ENCODE data around the gene TNFRSF11A.

DNA sequence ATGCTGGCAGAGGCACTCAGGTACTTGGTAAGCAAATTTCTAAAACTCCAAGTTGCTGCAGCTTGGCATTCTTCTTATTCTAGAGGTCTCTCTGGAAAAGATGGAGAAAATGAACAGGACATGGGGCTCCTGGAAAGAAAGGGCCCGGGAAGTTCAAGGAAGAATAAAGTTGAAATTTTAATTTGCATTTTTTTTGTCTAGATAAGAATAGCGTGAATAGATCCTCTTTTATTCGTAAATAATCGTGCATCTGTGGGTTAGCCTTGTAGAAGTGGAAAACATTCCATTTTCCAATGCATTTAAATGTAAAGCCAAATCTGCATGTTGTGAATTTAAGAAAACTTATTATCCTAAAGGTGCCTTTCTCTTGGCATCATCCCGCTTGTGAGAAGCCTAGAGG lies 61.0 kb downstream of the TNFRSF11A start:
- TF ChIP-seq TAF1 (IDR thresholded peaks at IDR 0.05; ENCODE audit: borderline replicate concordance, low read depth, low read length) (no peak), POLR2AphosphoS5 (IDR thresholded peaks at IDR 0.05; ENCODE audit: low read depth, low read length) (no peak), POLR2A (IDR thresholded peaks at IDR 0.05; ENCODE audit: low read depth, low read length) (no peak)

All from GM12892 (cell line).